WERI-Rb-1 (cell line): ENCODE measurements around the gene MIA2.
"Not testable (repeated sequence)": the region's sequence is repeated elsewhere in the genome, so short reads cannot be mapped to it uniquely, and the experiment has no call there.

Source experiments
- DNase-seq: peaks from one replicate; pipeline ENCODE4 v3.0.0-alpha.2; 2020
- H3K27ac ChIP-seq: fragments of 250-450 bp; sonication (Bioruptor Pico); 2 replicates; pipeline ENCODE4 v1.5.1; 2020; ENCODE audit warnings: mild to moderate bottlenecking, moderate library complexity
- H3K27me3 ChIP-seq: fragments of 250-450 bp; sonication (Bioruptor Pico); 2 replicates; pipeline ENCODE4 v1.5.1; 2021; ENCODE audit warnings: mild to moderate bottlenecking, low read depth, moderate library complexity; ENCODE audit not compliant: insufficient read depth, severe bottlenecking
- H3K36me3 ChIP-seq: fragments of 250-450 bp; sonication (Bioruptor Pico); 2 replicates; pipeline ENCODE4 v1.5.1; 2020; ENCODE audit warnings: mild to moderate bottlenecking, moderate library complexity
- H3K4me3 ChIP-seq: 2 replicates; pipeline ENCODE4 v1.5.1; 2011; ENCODE audit warnings: low read depth, mild to moderate bottlenecking, control low read depth, low read length
- H3K9me3 ChIP-seq: fragments of 250-450 bp; sonication (Bioruptor Pico); 2 replicates; pipeline ENCODE4 v1.5.1; 2021; ENCODE audit warnings: mild to moderate bottlenecking, moderate library complexity; ENCODE audit not compliant: severe bottlenecking
- CTCF ChIP-seq: IDR thresholded peaks from 2 replicates; pipeline ENCODE4 v1.5.1; 2011; ENCODE audit warnings: low read depth, mild to moderate bottlenecking, control low read depth, inconsistent platforms, low read length

MIA2 gene

GRCh38 chr14:39241637-39242036 lies 7.9 kb downstream of the MIA2 start:
- DNase-seq = no peak
- no peak for TF ChIP-seq CTCF
- Histone ChIP-seq H3K4me3 (no peak overlapping the region), H3K27me3 (no peaks in the 10 kb centered on the region), H3K36me3 (no peaks in the 10 kb centered on the region), H3K27ac (no peak overlapping the region), H3K9me3 (no peaks in the 10 kb centered on the region)

- Histone ChIP-seq H3K27me3 (no peaks in the 10 kb centered on the region), H3K36me3 (no peaks in the 10 kb centered on the region), H3K4me3 (no peak overlapping the region), H3K27ac (no peak overlapping the region), H3K9me3 (no peaks in the 10 kb centered on the region)
- no peak for DNase-seq
- TF ChIP-seq CTCF = no peak
These were observed 10.1 kb downstream of the MIA2 start for GRCh38 chr14:39243831-39244230.

- no peak overlapping the region for H3K4me3 ChIP-seq
- H3K27me3 ChIP-seq = no peaks in the 10 kb centered on the region
- H3K9me3 ChIP-seq = no peaks in the 10 kb centered on the region
- no peak for TF ChIP-seq CTCF
- DNase-seq = no peak
- no peaks in the 10 kb centered on the region for H3K36me3 ChIP-seq
- no peak overlapping the region for H3K27ac ChIP-seq
These were observed 12.9 kb downstream of the MIA2 start for GRCh38 chr14:39246618-39247017.

- H3K27ac ChIP-seq = no peak overlapping the region
These were observed 13.5 kb downstream of the MIA2 start for GRCh38 chr14:39247256-39247655.

GRCh38 chr14:39251547-39251946 lies 17.8 kb downstream of the MIA2 start:
- no peaks in the 10 kb centered on the region for H3K27me3 ChIP-seq
- H3K27ac ChIP-seq = no peak overlapping the region
- DNase-seq = no peak
- H3K9me3 ChIP-seq = peaks cover 6% of the 10 kb centered on the region
- no peaks in the 10 kb centered on the region for H3K36me3 ChIP-seq
- no peak overlapping the region for H3K4me3 ChIP-seq
- TF ChIP-seq CTCF = no peak

More at GRCh38 chr14:39247256-39247655, 13.5 kb downstream of the MIA2 start:
- Histone ChIP-seq H3K27me3 (no peaks in the 10 kb centered on the region), H3K4me3 (no peak overlapping the region), H3K9me3 (peaks cover 4% of the 10 kb centered on the region), H3K36me3 (no peaks in the 10 kb centered on the region)
- no peak for TF ChIP-seq CTCF
- DNase-seq = no peak

GRCh38 chr14:39257388-39257787 lies 23.7 kb downstream of the MIA2 start:
- not testable (repeated sequence) for H3K27me3 ChIP-seq, DNase-seq

More at GRCh38 chr14:39257388-39257787, 23.7 kb downstream of the MIA2 start:
- H3K27ac ChIP-seq, H3K36me3 ChIP-seq, H3K4me3 ChIP-seq, H3K9me3 ChIP-seq: not testable (repeated sequence)
